Peyer's patch (tissue), 4 donors: ENCODE measurements around the gene RPS14. TPM values are rescaled to one million over a fixed set of nuclear protein-coding genes. Genes with fewer than 3 reads are reported as not detected.

Experiments used
- DNase-seq, 3 donors: peaks; one replicate each; pipeline ENCODE4 v3.0.0-alpha.2; 2017 to 2019
- H3K27ac ChIP-seq, 4 donors: fragments of 200-600 bp; sonication (generic); one replicate each; pipeline ENCODE4 v1.5.1; 2016 to 2019
- H3K27me3 ChIP-seq, 2 donors: fragments of 200-600 bp; sonication (generic); one replicate each; pipeline ENCODE4 v1.5.1; 2019
- H3K36me3 ChIP-seq, 3 donors: fragments of 200-600 bp; sonication (generic); one replicate each; pipeline ENCODE4 v1.5.1; 2016 to 2019
- H3K4me1 ChIP-seq, 4 donors: fragments of 200-600 bp; sonication (generic); one replicate each; pipeline ENCODE4 v1.5.1; 2016 to 2019
- H3K4me3 ChIP-seq, 4 donors: fragments of 200-600 bp; sonication (generic); 1 replicate in 3 of 4; 2 replicates in 1 of 4; pipeline ENCODE4 v1.5.1; 2016 to 2019; ENCODE audit warnings: mild to moderate bottlenecking in 1 of 4
- H3K9me3 ChIP-seq, 4 donors: fragments of 200-600 bp; sonication (generic); one replicate each; pipeline ENCODE4 v1.5.1; 2016 to 2019; ENCODE audit warnings: mild to moderate bottlenecking in 1 of 4
- POLR2A ChIP-seq, 2 donors: fragments of 450-650 bp; IDR thresholded peaks; one replicate each; pipeline ENCODE4 v1.5.1; 2017; ENCODE audit warnings: antibody characterized with exemption in 2 of 2, mild to moderate bottlenecking in 2 of 2, moderate library complexity in 2 of 2
- total RNA-seq, 4 donors: library from RNA; depleted of rRNA; stranded (reverse); fragments of >200 nt; gene quantifications; one replicate each; pipeline ENCODE4 v1.1.0, GENCODE V29; 2016
- TF ChIP-seq, protein P1 (sequence below), 6 experiments: fragments of 450-650 bp in 4 of 6; fragments of 200-600 bp in 2 of 6; sonication (generic) in 1 of 6; IDR thresholded peaks; one replicate each; pipeline ENCODE4 v1.5.1; 2017 to 2019; ENCODE audit warnings: antibody characterized with exemption in 6 of 6, mild to moderate bottlenecking in 3 of 6, moderate library complexity in 1 of 6

The RPS14 gene
- total RNA-seq, 4 donors from 2014 or later, result 975 to 1,961 (median 1,274) TPM

DNA sequence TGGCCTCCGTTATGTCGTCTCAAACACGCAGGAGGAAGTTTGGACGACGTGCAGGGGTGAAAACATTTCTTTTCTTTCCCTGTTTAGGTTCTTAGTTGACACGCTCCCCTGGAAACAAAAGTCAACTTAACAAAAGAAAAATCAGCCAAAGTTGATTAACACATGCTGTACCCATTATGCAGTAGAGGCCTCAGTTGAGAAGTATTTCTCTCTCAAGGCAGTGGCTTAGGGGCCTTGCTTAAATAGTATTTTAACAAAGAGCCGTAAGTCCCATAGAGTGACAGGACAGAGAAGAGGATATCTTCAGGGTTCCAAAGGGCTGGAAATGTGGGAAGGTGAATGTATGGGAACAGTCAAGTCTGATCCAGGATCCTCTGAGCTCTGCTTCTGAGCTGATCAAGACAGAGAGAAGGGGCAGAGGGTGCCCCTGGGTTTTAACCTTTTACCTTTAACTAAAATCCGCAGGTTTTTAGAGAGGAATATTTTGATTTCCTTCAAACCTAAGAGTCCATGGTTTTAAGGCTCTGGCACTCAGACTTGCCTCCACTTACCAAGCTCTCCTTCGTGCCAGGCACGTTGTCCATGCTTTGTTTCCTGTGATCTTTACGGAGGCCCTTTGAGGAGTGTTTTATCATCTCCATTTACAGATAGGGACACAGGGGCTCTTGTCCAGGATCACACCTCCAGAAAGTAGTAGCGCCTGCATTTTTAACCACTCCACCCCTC is 36.2 kb downstream of the RPS14 start:
- Histone ChIP-seq H3K9me3 (no peaks in the 10 kb centered on the region), H3K27ac (peak overlapping the region; percentile 85 to 97 (median 94)), H3K27me3 (no peaks in the 10 kb centered on the region), H3K4me3 (peak overlapping the region; percentile 55 to 75 (median 64)), H3K4me1 (peaks cover 3 to 24% (median 10%) of the 10 kb centered on the region in 4 donors), H3K36me3 (peaks cover 0 to 5% (median 0%) of the 10 kb centered on the region in 3 donors)
- DNase-seq, result no peak
- TF ChIP-seq POLR2A (IDR thresholded peaks at IDR 0.05), result no peak
- TF ChIP-seq, protein P1, sequence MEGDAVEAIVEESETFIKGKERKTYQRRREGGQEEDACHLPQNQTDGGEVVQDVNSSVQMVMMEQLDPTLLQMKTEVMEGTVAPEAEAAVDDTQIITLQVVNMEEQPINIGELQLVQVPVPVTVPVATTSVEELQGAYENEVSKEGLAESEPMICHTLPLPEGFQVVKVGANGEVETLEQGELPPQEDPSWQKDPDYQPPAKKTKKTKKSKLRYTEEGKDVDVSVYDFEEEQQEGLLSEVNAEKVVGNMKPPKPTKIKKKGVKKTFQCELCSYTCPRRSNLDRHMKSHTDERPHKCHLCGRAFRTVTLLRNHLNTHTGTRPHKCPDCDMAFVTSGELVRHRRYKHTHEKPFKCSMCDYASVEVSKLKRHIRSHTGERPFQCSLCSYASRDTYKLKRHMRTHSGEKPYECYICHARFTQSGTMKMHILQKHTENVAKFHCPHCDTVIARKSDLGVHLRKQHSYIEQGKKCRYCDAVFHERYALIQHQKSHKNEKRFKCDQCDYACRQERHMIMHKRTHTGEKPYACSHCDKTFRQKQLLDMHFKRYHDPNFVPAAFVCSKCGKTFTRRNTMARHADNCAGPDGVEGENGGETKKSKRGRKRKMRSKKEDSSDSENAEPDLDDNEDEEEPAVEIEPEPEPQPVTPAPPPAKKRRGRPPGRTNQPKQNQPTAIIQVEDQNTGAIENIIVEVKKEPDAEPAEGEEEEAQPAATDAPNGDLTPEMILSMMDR (IDR thresholded peaks at IDR 0.05), result no peak

DNA sequence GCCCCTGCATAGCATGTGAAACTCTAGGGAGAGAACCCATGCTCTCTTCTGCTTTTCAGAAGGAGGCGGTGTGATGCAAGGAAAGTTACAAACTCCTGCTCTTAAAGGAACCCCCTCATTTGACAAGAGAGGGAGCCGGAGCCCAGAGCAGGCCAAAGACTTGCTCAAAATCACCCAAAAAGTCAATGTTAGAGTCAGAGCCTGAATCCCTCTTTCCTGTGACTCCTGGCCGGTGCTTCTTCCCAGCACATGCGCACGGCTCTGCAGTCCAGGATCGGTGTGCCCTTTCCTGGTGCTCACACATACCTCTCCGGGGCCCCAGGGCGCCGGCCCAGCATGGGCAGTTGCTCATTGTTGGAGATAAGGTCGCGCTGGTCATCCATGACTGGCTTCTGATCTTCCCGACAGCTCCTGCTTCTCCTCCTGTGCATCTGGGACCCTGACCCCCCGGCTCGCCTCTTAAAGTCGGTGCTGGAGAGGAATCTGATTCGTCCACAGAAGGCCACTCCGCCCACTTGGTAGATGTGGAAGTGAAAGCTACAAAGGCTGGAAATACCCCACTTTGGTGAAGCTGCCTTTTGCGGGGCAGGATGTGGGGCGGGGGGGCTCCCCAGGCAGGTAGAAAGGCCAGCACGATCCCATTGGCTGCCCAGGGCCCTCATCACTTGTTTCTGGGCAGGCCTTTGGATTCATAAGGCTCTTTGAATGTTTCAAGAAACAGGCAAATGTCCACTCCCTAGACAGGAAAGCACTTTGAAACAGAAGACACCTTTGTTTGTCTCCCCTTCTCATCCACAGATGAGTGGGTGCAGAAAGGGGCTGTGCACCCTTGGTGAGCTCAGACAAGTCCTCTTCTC is 37.0 kb downstream of the RPS14 start, which contains the start of gene CD74:
Gene CD74 (minus strand): TSS at position 592 of the 857 bp plus-strand sequence. CDS start 161 bp downstream, at position 431.
- Histone ChIP-seq H3K4me1 (peaks cover 3 to 24% (median 12%) of the 10 kb centered on the region in 4 donors), H3K36me3 (peaks cover 0 to 8% (median 0%) of the 10 kb centered on the region in 3 donors), H3K9me3 (no peaks in the 10 kb centered on the region), H3K27ac (peak within 1 kb of the TSS; percentile 85 to 97 (median 94)), H3K4me3 (peak within 1 kb of the TSS; percentile 55 to 75 (median 64)), H3K27me3 (no peaks in the 10 kb centered on the region)
- DNase-seq, result peak; percentile 83 to 98 (median 98)
- peak; percentile 85 to 89 for TF ChIP-seq POLR2A (IDR thresholded peaks at IDR 0.05)
- TF ChIP-seq, protein P1 (IDR thresholded peaks at IDR 0.05), result no peak

DNA sequence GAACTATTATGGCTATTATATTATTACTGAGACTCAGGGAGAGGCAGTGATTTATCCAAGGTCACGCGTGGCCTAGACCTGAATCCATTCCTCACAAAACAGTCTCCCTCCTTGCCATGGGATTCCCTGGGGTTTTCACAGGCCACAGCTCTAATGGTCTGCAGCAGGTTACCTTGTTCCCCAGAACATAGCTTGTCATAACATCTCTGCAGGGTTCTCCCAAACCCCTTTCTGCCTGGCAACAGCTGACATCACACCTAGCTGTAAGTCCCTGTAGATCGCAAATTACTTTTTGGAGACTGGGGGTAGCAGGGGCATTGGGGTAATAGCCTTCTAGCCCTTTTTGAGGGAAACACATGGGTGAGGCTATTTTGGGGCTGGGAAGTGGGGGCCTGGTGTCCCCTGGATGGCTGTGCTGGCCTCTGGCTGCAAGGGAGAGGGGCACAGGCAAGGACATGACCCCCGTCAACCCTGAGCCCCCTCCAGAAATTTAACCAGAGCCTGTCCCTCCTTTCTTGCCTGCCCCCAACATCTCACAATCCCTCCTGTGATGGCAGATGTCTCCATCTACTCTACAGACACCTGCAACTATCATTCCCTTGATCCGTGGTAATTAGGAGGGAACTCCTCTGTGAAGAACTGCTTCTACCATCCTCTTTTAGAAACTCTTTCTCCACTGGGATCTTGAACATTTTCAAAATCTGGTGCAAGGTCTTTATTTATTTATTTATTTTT is 38.1 kb downstream of the RPS14 start:
- DNase-seq, result peak in 2 of 3 donors; percentile 94 to 95
- Histone ChIP-seq H3K4me1 (peaks cover 3 to 24% (median 15%) of the 10 kb centered on the region in 4 donors), H3K36me3 (peaks cover 0 to 19% (median 0%) of the 10 kb centered on the region in 3 donors), H3K27ac (peak overlapping the region; percentile 85 to 97 (median 94)), H3K4me3 (peak overlapping the region; percentile 55 to 75 (median 64)), H3K27me3 (no peaks in the 10 kb centered on the region), H3K9me3 (no peaks in the 10 kb centered on the region)
- TF ChIP-seq POLR2A (IDR thresholded peaks at IDR 0.05), result no peak
- TF ChIP-seq, protein P1 (IDR thresholded peaks at IDR 0.05), result no peak

DNA sequence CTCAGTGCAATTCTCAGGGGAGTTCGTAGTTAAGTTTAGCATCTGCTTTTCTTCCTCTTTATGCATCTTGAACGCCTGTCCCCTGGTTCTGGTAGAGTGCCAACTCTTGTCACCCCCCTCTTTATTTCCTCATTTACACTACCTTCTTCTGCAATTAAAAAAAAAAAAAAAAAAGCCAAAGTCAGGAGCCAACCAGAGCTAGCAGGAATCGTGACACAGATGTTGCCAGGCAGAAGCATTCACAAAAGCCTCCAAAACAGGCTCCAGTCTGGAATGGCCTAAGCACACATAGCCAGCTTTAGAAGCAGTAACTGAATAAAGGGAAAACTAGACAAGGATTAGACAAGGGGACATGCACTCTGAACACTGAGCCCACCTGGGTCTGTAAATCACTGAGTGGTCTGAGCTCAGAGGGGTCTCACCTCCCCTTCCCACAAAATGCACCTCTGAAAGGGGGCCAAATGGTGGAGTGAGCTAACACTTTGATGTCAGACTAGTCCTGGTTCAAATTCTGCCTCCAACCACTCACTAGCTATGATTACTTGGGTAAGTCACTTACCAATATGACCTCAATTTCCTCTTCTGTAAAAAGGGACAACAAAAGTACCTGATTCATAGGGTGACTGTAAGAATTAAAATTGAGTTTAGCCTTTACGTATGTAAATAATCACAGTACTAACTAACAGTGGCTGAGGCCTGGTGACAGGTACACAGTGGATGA is 38.9 kb downstream of the RPS14 start:
- Histone ChIP-seq H3K27me3 (no peaks in the 10 kb centered on the region), H3K4me3 (peak overlapping the region; percentile 55 to 75 (median 64)), H3K9me3 (no peaks in the 10 kb centered on the region), H3K27ac (peak overlapping the region; percentile 85 to 97 (median 94)), H3K36me3 (peaks cover 0 to 26% (median 4%) of the 10 kb centered on the region in 3 donors), H3K4me1 (peaks cover 3 to 24% (median 15%) of the 10 kb centered on the region in 4 donors)
- TF ChIP-seq POLR2A (IDR thresholded peaks at IDR 0.05), result peak; percentile 32 to 44
- TF ChIP-seq, protein P1 (IDR thresholded peaks at IDR 0.05), result no peak
- peak in 2 of 3 donors; percentile 74 to 91 for DNase-seq
